ENCODE measurements around the gene KRT81.

The KRT81 gene

GRCh38 chr12:52268212-52268611 is 23.1 kb downstream of the KRT81 start:
- H3K4me3 ChIP-seq (ENCODE audit: low read depth, low read length, poor library complexity, severe bottlenecking) = no peak overlapping the region
- H3K4me2 ChIP-seq (ENCODE audit: low read length) = no peak overlapping the region
- no peaks in the 10 kb centered on the region for H3K9me3 ChIP-seq (ENCODE audit: low read length)
- TF ChIP-seq CTCF (IDR thresholded peaks at IDR 0.05; ENCODE audit: low read length) (no peak), EZH2 (IDR thresholded peaks at IDR 0.05; ENCODE audit: borderline replicate concordance, low read length) (no peak)
- no peak overlapping the region for H2AFZ ChIP-seq (ENCODE audit: low read length)
- H3K4me1 ChIP-seq (ENCODE audit: insufficient read depth, low read length, severe bottlenecking) = no peaks in the 10 kb centered on the region
- no peaks in the 10 kb centered on the region for H4K20me1 ChIP-seq (ENCODE audit: insufficient read depth, low read length)
- no peak overlapping the region for H3K27ac ChIP-seq (ENCODE audit: low read depth, low read length, poor library complexity, severe bottlenecking)
- no peaks in the 10 kb centered on the region for H3K27me3 ChIP-seq (ENCODE audit: insufficient read depth, low read length)
- no peaks in the 10 kb centered on the region for H3K9me2 ChIP-seq (ENCODE audit: low read depth, low read length)
- no peaks in the 10 kb centered on the region for H3F3A ChIP-seq (ENCODE audit: insufficient read depth, low read length)
- H3K9ac ChIP-seq (ENCODE audit: low read length) = no peak overlapping the region
- no peaks in the 10 kb centered on the region for H3K36me3 ChIP-seq (ENCODE audit: insufficient read depth, low read length)
- no peaks in the 10 kb centered on the region for H3K79me2 ChIP-seq (ENCODE audit: insufficient read depth, low read length)

GRCh38 chr12:52267699-52268098 is 23.6 kb downstream of the KRT81 start:
- no peak overlapping the region for H3K27ac ChIP-seq (ENCODE audit: low read depth, low read length, poor library complexity, severe bottlenecking)
- H3K9ac ChIP-seq (ENCODE audit: low read length) = no peak overlapping the region
- H3K4me2 ChIP-seq (ENCODE audit: low read length) = no peak overlapping the region
- H3K79me2 ChIP-seq (ENCODE audit: insufficient read depth, low read length) = no peaks in the 10 kb centered on the region
- H3K4me1 ChIP-seq (ENCODE audit: insufficient read depth, low read length, severe bottlenecking) = no peaks in the 10 kb centered on the region
- no peak overlapping the region for H3K4me3 ChIP-seq (ENCODE audit: low read depth, low read length, poor library complexity, severe bottlenecking)
- H4K20me1 ChIP-seq (ENCODE audit: insufficient read depth, low read length) = no peaks in the 10 kb centered on the region
- no peaks in the 10 kb centered on the region for H3K9me3 ChIP-seq (ENCODE audit: low read length)
- no peaks in the 10 kb centered on the region for H3F3A ChIP-seq (ENCODE audit: insufficient read depth, low read length)
- H3K9me2 ChIP-seq (ENCODE audit: low read depth, low read length) = no peaks in the 10 kb centered on the region
- TF ChIP-seq CTCF (IDR thresholded peaks at IDR 0.05; ENCODE audit: low read length) (no peak), EZH2 (IDR thresholded peaks at IDR 0.05; ENCODE audit: borderline replicate concordance, low read length) (no peak)
- H3K36me3 ChIP-seq (ENCODE audit: insufficient read depth, low read length) = no peaks in the 10 kb centered on the region
- H2AFZ ChIP-seq (ENCODE audit: low read length) = no peak overlapping the region
- no peaks in the 10 kb centered on the region; the same call in 1 of the 2 replicates for H3K27me3 ChIP-seq (ENCODE audit: insufficient read depth, low read length)

- TF ChIP-seq EZH2 (IDR thresholded peaks at IDR 0.05; ENCODE audit: borderline replicate concordance, low read length) = no peak
- no peak for TF ChIP-seq CTCF (IDR thresholded peaks at IDR 0.05; ENCODE audit: low read length)
- no peak overlapping the region for H3K4me2 ChIP-seq (ENCODE audit: low read length)
Observed at GRCh38 chr12:52267266-52267665, 24.1 kb downstream of the KRT81 start.

More at GRCh38 chr12:52267266-52267665, 24.1 kb downstream of the KRT81 start:
- Histone ChIP-seq H3K79me2 (ENCODE audit: insufficient read depth, low read length) (no peaks in the 10 kb centered on the region), H3K36me3 (ENCODE audit: insufficient read depth, low read length) (no peaks in the 10 kb centered on the region), H3K4me3 (ENCODE audit: low read depth, low read length, poor library complexity, severe bottlenecking) (no peak overlapping the region), H3K9ac (ENCODE audit: low read length) (no peak overlapping the region), H3K9me2 (ENCODE audit: low read depth, low read length) (no peaks in the 10 kb centered on the region), H3K27ac (ENCODE audit: low read depth, low read length, poor library complexity, severe bottlenecking) (no peak overlapping the region), H3F3A (ENCODE audit: insufficient read depth, low read length) (no peaks in the 10 kb centered on the region), H3K4me1 (ENCODE audit: insufficient read depth, low read length, severe bottlenecking) (no peaks in the 10 kb centered on the region), H4K20me1 (ENCODE audit: insufficient read depth, low read length) (no peaks in the 10 kb centered on the region), H3K27me3 (ENCODE audit: insufficient read depth, low read length) (no peaks in the 10 kb centered on the region; the same call in 1 of the 2 replicates), H3K9me3 (ENCODE audit: low read length) (no peaks in the 10 kb centered on the region), H2AFZ (ENCODE audit: low read length) (no peak overlapping the region)

Measured in OCI-LY1 (cell line).